Eye (tissue), 1 donor: ENCODE measurements around the gene GRXCR2.

Experiments
- DNase-seq: peaks from one replicate; pipeline ENCODE4 v3.0.0-alpha.2; 2015

GRXCR2 gene

DNA sequence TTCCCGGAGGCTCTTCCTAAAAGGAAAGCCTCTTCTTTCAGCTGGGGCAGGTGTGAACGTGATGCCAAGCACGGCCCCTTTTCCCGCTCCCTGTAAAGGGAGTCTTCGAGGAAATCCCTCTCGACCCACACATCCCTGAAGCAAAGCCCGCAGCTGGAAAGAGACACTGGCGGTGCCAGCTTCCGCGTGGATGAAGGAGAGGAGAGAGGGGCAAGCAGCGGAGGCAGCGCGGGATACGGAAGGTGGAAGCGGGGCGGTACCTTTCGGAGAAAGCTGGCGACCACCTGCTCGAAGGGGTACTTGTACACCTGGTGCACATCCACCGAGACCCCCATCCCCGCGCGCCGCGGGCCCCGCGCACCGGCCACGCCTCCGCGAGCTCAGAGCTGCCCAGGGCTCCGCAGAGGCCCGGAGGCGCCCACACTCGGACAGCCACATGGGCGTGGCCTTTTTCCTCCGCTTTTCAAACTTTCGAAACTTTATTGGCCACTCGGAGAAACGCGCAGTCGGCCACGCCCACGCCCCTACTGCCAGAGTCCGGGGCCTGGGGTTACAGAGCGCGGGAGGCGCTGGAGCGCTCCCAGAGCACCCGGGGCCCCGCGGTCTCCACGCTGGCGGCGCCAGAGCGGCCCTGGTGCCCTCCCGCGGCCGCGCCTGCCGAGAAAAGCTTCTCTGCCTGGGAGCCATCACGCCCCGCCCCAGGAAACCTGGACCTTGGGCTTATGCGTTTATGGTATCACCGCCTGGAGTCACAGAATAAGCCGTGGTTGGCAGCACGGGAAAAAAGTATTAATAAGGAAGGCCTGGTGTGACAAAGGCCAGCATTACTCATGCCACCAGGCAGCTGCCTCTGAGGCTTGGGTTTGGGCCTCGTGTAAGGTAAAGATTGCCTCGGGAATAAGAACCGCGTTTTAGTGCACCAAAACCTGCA lies 37.6 kb downstream of the GRXCR2 start, which contains the start of gene PRELID2:
Gene PRELID2 (minus strand): TSS at position 426 of the 931 bp plus-strand sequence. CDS start 91 bp downstream, at position 335.
- peak; percentile 95 for DNase-seq

DNA sequence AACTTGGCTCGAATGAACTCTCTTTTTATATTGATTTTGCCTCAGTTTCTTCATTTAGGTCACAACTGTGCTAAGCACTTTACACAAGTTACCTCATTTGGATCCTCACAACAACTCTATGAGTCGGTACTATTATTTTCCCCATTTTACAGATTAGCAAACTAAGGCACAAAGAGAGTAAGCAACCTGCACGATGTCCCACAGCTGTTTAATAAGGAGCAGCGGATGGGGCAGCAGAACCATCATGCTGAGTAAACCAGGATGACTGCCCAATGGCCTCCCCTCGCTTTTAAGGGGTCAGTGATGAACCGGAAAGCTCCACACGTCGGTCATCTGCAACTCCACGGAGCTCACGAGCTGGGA lies 38.3 kb downstream of the GRXCR2 start:
- no peak for DNase-seq

DNA sequence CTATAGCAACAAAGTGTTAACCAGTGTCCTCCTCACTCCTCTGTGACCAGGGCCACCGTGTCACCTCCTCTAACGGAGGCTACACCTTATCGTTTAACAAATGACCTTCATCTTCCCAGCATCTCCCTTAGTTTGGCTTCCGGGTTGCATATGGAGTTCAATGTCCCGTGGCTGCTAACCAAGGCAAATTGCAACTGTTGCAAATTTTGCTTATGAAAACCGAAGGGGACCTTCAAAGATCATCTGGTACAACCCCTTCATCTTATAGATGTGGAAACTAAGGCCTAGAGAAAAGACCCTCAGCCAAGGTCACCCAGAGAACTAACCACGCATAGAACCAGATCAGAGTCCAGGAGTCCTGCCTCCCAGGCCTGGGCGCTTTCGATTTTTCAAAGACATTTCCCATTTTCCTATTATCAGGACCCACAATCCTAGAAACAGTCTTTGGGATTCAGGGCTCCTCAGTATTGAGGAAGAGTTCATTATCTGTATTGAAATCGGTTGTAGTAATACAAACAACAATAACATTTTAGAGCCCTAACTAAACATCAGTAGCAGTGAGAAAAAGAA lies 39.1 kb downstream of the GRXCR2 start:
- no peak for DNase-seq

DNA sequence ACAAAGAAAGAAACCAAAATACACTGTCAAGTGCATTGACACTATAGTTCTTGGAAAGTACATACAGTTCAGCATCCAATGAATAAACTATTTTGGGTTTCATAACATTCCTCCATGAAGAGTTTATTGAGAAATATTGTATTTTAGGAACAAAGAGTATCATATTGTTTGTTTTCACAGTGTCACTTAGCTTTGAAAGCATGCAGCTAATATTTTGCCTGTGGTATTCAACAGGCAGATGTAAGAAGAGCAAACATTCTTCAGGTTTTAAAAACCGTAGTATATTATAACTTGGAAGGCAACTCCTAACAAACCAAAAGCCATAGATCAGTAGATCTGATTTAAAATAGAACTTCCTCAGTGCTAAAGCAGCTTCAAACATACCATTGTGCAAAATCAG lies 42.2 kb downstream of the GRXCR2 start:
- no peak for DNase-seq

DNA sequence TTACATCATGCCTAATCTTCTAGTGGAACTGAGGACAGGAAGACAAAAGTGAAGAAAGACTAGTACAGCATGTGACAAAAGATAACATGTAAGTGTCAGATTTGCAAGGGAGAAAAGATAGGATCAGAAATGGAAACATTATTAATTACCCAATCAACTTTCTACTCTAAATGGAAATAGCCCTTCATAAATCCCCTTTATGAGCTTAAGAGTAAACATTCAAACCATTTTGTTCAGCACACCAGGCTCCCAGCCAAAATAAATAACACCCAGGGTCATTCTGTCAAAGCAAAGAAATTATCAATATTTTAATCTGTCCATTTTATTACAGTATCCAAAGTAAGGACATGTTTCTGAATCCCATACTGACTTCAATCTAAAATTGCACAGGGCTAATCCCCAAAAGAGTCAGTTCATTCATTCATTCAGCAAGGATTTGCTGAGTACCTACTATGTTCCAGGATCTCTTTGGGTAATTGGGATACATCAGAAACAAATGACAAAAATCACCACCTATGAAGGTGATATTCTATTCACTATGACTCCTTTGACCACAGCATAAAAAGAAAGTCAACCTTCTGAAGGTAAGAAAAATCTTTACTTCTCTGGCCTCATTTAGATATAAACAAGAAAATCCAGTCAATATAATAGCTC lies 43.0 kb downstream of the GRXCR2 start:
- DNase-seq = no peak

DNA sequence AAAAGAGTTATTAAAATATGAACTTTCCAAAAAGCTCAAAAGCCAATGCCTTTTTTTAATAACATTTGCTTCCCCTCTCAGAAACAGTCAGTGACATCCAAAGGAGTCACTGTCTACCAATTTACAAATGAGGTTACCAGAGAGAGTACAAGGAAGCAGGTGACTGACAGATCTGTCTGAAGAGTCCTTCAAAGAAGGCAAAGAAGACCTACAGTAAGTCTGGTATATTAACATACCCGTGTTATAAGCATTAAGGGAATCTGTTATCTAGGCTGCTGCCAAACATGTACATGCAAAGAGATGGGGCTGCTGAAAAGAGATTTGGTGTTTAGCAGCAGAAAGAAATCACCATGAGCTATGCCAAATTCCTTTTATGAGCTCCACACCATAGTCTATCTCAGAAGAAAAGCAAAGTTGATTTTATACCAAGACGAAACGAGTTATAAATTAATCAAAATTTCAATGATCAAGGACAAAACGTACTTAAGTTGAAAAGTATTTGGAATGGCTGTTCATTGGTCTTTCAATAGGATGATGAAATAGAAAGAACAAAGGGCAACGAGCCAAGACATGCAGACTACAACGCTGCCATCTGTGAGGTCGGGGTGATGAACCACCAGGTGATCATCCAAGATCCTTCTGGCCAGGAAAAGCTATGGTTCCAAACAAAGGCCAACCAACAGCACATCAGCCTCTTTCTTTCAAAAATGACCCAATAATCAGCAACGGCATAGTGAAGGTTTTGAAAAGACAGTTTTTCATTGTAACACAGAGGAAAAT lies 45.7 kb downstream of the GRXCR2 start:
- no peak for DNase-seq

DNA sequence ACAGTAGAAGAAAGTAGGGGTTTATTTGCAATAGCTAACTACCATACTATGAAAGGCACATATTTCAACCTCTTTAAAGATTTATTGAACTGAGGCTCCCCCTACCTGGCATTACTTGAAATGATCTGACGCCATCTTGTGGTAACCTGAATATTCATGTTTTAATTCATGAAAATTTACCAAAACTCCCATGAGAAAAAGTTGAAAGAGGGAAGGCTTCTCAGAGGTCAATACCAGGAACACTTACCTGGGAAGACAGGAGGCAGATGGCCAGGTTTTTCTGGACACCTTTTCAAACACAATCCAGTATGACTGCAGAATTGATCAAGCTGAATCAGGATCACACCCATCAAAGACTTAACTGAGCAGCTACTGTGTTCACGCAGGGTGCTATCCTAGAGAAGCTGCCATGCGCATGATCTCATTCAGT lies 47.0 kb downstream of the GRXCR2 start:
- peak; percentile 75 for DNase-seq

DNA sequence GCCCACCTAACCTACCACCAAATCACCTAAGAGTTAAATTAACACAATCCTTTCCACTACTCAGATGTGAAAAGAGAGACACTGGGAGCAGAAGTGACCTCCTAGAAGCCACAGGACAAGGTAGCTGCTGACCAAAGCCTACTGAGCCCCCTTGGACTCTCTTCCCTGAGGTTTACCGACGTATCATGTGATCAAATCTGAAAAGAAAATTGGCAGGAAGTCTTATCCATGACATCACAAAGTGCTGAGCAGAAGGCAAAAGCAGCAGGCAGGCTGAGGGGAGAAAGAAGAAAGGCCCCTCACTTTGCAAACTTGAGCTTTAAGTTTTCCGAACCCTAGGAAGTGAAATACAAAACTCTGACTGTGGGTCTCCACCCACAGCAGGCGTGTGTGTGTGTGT lies 48.8 kb downstream of the GRXCR2 start:
- no peak for DNase-seq

DNA sequence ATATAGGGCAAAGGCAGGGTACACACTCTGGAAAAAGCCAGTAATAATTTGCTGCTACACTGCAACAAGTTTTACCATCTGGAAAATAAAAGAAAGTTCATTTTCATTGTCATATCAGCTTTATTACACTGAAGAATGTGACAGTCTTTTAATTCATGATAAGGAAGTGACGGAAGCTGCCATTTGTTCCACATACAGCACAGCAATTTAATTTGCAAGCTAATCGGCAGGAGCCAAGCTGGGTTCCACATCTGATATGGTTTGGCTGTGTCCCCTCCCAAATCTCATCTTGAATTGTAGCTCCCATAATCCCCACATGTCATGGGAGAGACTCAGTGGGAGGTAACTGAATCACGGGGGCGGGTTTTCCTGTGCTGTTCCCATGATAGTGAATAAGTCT lies 54.2 kb downstream of the GRXCR2 start:
- no peak for DNase-seq

DNA sequence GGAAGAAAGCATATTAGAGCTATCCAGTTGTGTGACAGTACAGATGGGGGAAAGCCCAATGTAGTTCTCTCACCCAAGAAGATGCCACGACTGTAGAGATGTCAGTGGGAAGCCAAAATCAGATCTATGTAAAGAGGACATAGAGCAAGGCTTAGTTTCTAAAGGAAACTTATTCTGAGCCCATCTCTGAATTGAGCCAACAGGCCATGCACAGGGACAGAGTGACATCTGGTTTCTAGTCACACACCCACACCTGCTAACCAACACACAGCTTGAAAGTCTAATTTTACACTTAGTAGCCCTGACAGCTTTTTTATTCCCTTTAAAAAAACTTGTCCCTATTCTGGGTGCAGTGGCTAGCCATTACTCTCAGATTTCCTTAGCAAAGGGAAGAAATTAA lies 59.9 kb downstream of the GRXCR2 start:
- DNase-seq = no peak

DNA sequence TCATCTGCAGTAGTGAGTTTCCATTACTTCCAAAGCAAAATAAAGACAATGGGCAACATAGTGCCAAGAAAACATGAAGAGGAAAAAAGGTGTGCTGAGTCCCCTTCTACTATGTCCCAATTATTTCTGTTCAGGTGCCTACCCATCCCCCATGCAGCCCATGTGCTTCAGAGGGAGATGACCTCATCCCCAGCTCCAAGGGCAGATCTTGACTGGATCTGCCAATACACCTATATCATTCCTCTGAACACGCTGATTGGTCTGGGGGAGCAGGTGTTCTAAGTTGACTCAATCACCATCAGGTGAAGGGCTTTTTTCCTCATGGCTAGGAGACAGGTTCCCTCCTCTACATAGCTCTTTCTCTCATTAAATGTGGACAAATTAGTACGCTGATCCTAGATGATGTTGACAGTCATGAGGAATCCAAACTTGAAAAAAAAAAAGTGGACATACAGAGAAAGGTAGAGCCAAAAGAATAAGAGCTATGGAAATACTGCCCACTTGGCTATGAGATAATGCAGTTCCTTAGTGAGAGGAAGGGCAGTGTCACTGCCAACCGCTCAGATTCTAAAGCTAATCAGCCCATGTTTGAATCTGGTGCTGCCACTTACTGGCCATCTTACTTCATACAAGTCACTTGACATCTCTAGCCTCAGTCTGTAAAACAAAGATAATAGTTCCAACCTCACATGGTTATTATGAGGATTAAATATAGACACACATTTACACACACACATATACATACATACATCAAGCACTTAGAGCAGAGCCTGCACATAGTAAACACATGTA lies 60.8 kb downstream of the GRXCR2 start:
- DNase-seq = peak; percentile 64
